T47D (cell line): ENCODE results near the gene BCOR.
A peak's percentile ranks its signal among the peaks of the same experiment; 100 is the strongest.

Source experiments
- DNase-seq, 2 experiments: peaks; one replicate each; pipeline versions ENCODE4 v3.0.0 to v3.0.0-alpha.2; 2011 to 2012; ENCODE audit warnings: low read depth in 1 of 2, low spot score in 1 of 2
- JUND ChIP-seq: IDR thresholded peaks from 2 replicates; pipeline ENCODE4 v1.6.1; 2012; ENCODE audit warnings: low read depth
- in situ Hi-C: cut with HindIII; loops from 2 replicates; pipeline ENCODE4 v1.10.0; 2016; ENCODE audit warnings: low sequenced_read_pairs, low pct_unique_long_range_greater_than_20kb

Gene BCOR

DNA sequence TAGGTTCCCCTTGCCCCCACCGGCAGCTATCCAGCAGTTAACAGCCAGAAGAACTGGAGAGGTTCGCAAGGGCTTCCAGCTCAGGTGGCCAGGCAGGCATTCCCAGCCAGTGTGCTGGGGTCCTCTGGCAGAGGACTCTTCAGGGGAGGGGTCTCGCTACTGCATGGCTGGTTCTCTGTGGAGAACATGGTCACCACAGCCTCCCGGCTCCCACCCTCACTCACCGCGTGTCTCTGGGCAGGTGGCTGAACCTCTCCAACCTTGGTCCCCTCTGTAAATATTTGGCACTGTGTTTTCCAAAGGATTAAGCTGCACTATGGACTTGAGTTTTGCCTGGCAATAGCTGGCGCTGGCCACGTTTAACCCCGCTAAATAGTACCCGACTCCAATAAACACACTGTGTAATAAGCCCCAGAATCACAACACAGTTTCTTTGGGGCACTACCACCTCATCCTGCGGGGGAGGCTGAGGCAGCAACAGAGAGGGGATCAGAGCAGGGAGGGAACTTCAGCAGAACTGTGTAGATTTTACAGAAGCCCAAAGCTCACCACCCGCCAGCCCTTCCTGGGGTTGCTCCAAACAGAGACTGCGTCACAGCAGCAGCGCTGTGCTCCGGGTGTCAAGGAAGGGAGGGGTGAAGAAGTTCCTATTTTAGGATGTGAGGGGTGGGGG is 15.2 kb downstream of the BCOR start:
- peak in 1 of 2 experiments; percentile 22 for DNase-seq
- in situ Hi-C loops: no loop called here
- TF ChIP-seq JUND: no peak

DNA sequence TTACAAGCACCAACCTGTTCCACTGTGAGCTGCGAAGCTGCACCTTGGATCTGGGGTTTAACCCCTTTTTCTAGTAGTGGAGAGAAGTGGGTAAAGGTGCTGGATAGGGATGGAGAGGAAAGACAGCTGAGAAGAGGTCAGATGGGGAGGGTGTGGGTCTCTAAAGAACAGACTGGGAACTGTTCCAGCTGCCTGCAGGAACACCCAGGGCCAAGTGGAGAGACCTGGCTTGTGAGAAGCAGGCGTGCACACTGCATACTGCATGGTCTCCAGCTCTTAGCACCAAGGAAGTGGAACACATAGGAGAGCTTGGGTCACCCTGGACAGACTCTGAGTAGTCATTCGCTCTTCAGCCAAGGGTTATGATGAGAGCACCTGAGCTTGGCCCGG is 16.1 kb downstream of the BCOR start:
- TF ChIP-seq JUND: no peak
- in situ Hi-C loops: no loop called here
- DNase-seq: no peak

DNA sequence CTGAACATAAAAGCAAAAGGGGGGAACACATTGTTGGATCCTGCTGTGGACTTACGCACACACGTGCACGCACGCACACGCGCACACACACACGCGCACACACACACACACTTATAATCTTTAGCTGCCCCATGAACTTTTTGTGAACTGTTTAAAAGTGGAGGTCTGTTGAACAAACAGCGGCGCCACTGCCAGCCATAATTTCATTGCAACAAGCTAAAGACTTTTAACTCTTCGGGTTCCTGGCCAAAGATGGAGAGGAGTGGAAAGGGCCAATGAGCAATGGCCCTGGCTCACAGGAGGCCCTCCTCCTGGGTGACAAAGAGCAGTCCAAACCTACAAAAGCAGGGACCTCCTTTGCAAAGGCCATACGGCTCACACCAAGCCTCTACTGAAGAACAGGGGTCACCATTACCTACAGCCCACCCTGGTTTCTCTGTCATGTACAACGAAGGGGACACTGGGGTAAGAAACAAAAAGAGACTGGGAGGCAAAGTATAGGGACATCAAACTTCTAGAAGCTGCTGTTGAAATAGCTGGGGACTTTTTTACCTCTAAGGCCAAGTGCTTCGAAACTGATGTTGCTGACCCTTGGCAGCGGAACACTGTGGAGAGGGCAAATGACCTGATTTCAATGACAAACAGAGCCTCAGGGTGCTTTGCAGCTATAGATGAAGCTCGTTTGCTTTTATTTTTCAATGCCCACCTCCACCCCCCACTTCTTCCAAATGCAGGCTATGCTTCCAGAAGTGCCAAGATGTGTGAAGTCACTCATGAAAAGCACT is 16.7 kb downstream of the BCOR start:
- in situ Hi-C loops: no loop called here
- no peak for TF ChIP-seq JUND
- DNase-seq: no peak

DNA sequence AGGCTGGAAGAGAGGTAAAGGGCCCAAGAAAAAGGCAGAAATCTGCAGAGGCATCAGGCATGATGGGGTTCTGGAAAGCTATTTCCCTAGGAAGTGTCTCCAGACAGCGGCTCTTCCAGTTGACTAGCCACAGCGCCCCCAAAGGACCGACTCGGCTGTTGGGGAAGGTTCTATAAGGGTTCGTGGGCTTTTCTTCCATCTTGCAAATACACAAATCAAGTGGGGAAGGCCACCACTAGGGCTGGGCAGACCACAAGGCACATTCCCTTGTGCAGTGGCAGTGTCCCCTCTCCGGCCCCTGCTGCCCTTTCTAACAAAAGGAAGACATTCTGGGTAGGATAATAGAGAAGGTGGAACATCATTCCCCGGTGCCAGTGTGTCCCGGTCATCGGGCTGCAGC is 18.2 kb downstream of the BCOR start:
- no peak for DNase-seq
- in situ Hi-C loops: no loop called here
- TF ChIP-seq JUND: no peak

DNA sequence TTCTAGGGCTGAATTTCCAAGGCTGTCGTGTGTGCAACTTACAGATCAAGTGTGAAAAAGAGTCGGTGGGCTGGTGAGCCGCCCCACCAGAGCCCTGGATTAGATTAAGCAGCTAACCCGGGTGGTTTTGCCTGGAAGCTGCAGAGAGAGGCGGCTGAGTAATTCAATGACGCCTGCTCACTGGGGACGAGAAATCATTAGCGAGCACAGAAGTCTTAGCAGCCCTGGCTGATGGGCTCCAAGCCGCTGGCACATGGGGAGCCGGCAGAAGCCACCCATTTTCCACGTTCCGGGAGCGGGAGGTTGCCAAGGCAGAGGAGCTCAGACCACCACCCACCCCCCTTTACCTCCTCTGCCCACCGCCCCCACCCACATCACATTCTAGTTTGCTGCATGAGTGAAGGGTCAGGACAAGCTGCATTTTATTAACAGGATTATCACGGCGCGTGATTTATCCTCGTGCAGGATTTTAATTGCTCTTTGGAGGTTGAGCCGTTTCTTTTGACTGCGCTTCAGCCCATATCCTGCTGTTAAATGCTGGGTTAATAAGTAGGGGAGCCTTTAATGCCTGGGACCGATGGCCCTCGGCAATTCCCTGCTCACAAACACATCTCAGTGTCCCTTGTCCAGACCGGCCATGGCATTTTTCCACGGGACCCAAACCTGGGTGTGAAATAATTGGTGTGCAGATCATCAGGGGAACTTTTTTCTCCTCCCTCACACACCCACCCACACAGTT is 19.1 kb downstream of the BCOR start:
- DNase-seq: no peak
- in situ Hi-C loops: no loop called here
- TF ChIP-seq JUND: no peak

DNA sequence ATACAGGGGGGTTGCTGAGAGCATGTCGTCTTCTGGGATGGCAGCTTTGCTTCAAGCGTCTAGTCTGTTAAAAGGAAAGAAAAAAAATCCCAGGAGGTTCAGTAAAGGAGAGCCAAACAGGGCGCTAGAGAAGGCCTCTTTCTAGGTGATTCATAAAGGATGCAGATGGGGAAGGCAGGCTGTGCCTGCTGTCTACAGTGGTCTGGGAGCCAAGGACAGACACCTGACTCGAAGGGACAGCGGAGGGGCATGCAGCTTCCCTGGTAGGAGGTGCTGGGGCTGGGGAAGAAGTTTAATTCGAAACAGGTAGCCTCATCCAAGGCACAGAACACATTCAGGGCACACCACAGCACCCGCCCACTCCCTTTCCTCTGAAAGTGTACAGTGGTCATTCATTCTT is 19.9 kb downstream of the BCOR start:
- DNase-seq: no peak
- TF ChIP-seq JUND: no peak
- in situ Hi-C loops: no loop called here

DNA sequence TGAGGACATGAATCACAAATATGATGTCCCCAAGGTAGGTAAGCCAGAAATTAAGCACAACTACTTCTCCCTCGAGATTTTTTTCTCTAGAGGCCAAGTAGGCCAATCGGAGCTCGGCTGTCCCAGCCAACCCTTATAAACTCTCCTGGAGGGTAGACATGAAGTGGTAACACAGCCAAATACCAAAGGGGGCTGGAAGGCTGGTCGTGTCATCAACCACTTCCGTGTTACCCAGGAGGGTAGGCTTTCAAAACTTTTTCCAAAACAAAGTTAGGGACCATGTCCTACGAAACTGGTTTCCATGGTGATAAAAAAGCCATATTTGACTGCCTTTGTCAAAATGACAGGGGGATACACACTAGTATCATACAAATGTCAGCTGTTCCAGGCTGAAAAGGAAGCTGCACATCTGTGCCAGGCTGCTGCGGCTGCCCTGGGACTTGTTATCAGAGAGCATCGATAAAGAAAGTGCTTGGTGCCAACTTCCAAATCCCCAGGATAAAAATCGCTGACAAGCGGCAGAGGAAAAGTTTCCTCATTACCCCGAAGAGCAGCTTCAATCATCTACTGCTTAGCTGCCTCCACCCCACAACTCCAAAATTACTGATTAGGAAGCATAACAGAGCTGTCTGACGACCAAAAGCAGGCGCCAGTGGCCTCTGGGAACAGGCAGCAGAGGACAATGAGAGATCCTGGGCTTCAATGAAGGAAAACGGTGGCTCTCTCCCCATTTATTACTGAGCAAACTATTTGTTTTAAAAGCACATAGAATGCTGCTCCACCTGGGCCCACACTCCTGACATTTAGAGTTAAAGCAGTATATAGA is 20.8 kb downstream of the BCOR start:
- no peak for TF ChIP-seq JUND
- in situ Hi-C loops: no loop called here
- no peak for DNase-seq

DNA sequence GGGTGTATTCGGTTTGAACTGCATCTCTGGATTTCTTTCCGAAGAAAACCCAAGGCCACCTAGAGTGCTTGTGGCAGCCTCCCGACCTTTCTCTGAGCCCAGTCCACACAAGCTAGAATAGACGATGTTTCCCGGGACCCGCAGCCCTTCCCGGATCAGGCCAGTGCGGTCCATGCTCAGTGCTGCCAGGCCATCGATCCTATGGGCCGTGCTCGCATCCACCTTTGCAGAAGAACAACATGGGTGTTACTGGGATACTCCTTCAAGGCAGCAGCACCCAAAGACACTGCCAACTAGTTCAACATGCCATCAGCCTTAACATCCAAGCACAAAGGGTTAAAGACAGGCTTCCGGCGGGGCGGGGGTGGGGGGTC is 22.8 kb downstream of the BCOR start:
- DNase-seq: no peak

DNA sequence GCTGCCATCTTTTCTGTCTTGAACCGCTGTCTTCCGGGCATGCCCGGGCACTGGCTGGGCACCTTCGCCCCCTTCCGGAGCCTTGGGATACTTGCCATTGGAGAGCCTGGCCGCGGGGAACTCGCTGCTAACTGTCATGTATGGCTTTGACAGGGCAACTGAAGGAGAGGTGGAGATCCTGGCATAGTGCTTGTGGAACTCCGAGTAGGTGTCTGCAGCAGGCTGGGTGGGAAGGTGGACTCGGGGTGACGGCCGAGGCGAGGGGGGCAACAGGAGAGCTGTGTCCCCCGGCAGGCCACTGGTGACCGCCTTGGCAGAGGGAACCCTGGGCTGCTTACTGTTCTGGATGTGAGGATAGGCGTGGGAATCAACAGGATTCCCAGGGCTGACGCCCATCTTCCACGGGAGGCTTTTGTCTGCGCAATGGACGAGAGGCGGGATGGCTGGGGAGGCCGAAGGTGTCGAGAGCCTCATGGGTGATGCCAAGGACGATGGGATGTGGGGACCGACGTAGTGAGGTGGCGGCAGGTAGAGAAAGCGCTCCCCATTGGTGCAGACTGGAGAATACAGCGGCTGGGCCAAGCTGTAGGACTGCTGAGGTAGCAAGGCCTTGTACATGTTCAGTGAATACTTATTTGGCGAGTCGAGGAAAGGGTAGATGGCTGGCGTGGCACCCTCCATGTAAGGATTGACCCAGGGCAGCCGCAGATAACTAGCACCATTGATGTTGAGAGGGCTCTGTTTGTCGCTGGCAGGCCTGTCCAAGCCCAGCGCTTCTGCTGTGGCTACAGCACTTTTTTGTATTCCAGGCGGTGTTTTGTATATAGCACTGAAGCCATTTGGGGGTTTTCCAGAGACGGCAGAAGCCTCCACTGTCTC is 23.4 kb downstream of the BCOR start:
- no peak for TF ChIP-seq JUND

More for the DNA sequence above, 22.8 kb downstream of the BCOR start:
- no peak for TF ChIP-seq JUND
- in situ Hi-C loops: no loop called here

DNA sequence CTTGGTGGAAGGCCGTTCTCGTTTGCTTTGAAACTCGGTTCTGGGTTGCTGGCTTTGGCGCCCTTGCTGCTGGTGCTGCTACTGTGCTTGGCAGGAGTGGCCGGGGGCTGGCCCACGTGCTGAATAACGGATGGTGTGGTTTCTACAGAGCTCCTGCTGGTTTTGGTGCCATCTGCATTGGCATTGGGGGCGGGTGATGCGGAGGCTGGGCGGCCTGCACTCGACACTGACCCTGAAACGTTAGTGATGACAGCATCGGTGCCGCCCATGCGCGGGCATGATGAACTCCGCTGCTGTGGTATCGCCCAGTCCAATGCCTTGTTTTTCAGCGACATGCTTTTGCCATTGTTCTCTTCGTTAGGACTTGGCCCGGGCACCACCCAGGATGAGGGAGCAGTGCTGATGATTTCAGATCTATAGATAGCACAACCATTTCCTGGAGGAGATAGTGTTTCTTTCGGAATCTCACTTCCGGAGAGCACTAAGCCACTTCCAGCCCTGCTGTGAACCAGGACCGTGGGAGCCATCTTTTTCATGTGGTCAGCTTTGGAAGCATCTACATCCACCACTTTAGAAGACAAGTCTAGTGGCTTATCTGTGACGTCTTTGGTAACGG is 24.2 kb downstream of the BCOR start:
- no peak for TF ChIP-seq JUND
- no peak for DNase-seq

More for the DNA sequence above, 23.4 kb downstream of the BCOR start:
- no peak for DNase-seq
- in situ Hi-C loops: no loop called here

DNA sequence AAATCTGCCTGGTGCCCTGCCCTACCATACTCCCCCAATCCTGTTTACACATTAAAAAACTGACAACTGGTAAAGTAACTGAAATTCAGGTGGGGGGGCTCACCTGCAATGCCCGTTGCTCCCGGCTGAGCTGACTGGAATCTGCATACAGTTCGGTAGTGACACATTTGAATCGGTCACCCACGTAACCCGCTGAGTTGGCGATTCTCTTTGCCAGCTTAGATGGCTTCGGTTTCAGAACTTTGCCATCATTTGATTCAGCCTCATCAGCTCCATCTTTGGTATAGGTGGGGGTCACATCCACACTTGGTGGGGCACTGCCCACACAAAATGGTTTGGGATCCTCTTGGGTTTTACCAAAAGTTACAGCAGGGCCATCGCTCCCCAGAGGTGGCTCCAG is 25.5 kb downstream of the BCOR start:
- TF ChIP-seq JUND: no peak
- in situ Hi-C loops: no loop called here
- DNase-seq: no peak

More for the DNA sequence above, 24.2 kb downstream of the BCOR start:
- in situ Hi-C loops: no loop called here
